Esophagus (tissue), 2 donors: ENCODE measurements around the gene VWA5B1. TPM values are rescaled to one million over a fixed set of nuclear protein-coding genes. Genes with fewer than 3 reads are reported as not detected.

Experiments
- H3K27ac ChIP-seq, 2 donors: one replicate each; pipeline ENCODE4 v1.5.1; 2013; ENCODE audit warnings: low read depth in 2 of 2, mild to moderate bottlenecking in 2 of 2, inconsistent platforms in 1 of 2, low read length in 1 of 2, moderate library complexity in 1 of 2
- H3K27me3 ChIP-seq, 2 donors: one replicate each; pipeline ENCODE4 v1.6.1; 2013; ENCODE audit warnings: low read length in 2 of 2, control low read depth in 1 of 2, mild to moderate bottlenecking in 1 of 2; ENCODE audit not compliant: insufficient read depth in 2 of 2, control insufficient read depth in 1 of 2
- H3K36me3 ChIP-seq, 2 donors: one replicate each; pipeline ENCODE4 v1.6.1; 2013; ENCODE audit warnings: low read length in 1 of 2; ENCODE audit not compliant: control insufficient read depth in 2 of 2, insufficient read depth in 2 of 2
- H3K4me1 ChIP-seq, 2 donors: one replicate each; pipeline ENCODE4 v1.6.1; 2013; ENCODE audit warnings: low read length in 1 of 2; ENCODE audit not compliant: control insufficient read depth in 2 of 2, insufficient read depth in 2 of 2
- H3K4me3 ChIP-seq, 2 donors: one replicate each; pipeline ENCODE4 v1.5.1; 2013; ENCODE audit warnings: low read length in 2 of 2, mild to moderate bottlenecking in 2 of 2, low read depth in 1 of 2, moderate library complexity in 1 of 2
- H3K9me3 ChIP-seq, 2 donors: one replicate each; pipeline ENCODE4 v1.6.1; 2013; ENCODE audit warnings: mild to moderate bottlenecking in 2 of 2, low read depth in 1 of 2, low read length in 1 of 2, moderate library complexity in 1 of 2; ENCODE audit not compliant: control insufficient read depth in 2 of 2, insufficient read depth in 1 of 2
- WGBS, 2 donors: extraction: QIAGEN DNeasy Blood & Tissue Kit; methylation state at CpG; one replicate each; pipeline ENCODE4 v1.1.7; 2013; 5-methylcytosine and 5-hydroxymethylcytosine counted together
- polyA plus RNA-seq, 2 donors: library from polyadenylated mRNA; stranded (reverse); fragments of 200-250 nt; gene quantifications; one replicate each; pipeline ENCODE4 v1.2.3, GENCODE V29; 2013
- donor health status: healthy with polysubstance abuse.
- donor health status: Bipolar disorder and iron deficiency.

Gene VWA5B1
- polyA plus RNA-seq, 2 donors: not detected

DNA sequence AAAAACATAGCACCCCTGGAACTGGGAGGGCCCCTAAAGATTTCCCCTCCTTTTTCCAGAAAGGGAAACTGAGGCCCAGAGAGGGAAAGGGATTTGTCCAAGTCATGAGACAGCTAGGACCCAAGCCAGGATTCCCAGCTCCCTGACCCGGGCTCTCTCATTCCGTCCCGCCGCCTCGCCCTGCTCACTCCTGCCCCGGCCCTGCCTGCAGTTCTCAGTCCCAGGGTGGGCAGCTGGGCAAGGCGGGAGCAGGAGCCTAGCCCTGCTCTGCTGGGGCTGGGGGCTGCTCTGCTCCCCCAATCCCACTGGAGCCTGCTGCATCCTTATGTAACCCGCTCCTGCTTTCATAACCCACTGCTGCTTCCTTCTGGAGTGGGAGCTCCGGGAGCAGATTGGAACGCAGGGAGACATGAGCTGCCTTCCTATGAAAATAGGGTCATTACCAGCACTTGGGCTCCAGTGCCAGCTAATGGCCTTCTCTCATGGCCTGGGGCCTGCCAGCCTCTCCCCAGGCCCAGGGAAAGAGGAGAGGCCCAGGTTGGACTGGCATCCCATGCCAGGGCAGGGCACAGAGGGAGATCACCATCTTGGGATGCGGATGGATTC is 110.8 kb downstream of the VWA5B1 start:
- Histone ChIP-seq H3K4me1 (no peaks in the 10 kb centered on the region), H3K27ac (no peak overlapping the region), H3K27me3 (no peaks in the 10 kb centered on the region), H3K36me3 (no peaks in the 10 kb centered on the region), H3K4me3 (no peak overlapping the region), H3K9me3 (no peaks in the 10 kb centered on the region)
- WGBS, 2 donors: 75 to 84% methylated on average over 11 of the region's 11 CpGs

DNA sequence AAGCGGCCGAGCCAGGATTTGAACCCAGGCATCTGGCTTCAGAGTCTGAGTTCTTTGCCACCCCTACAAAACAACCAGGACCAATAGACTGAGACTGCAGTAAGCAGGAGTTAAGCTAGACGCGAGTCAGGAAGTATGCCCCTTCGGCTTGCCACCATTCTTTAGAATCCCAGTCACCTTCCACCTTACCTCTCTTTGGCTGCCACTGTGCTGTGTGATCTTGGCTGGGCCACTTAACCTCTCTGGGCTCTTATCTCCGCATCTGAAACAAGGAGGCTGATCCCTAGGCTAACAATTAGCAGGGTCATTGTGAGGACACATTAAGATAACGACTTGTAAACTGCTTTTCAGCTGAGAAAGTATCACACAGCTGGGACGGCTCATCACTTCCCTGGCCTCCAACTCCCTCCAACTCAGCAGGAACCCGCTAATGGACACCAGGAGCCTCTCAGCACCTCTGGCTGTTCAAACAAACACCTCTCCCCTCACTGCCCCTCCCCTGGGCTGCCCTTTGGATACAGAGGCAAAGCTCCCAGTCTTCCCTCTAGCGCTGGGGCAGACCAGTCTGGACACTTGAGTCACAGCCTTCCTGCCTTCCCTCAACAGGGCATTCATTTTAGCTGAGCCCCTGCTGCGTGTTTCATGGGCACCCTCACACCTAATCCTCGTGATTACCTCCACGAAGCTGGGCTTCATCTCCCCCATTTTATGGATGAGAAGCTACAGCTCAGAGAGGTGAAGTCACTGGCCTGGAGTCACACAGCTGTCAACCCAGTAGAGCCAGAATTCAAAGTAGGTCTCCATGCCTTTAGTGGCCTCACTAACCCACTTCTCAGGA is 112.1 kb downstream of the VWA5B1 start:
- Histone ChIP-seq H3K9me3 (no peaks in the 10 kb centered on the region), H3K4me1 (no peaks in the 10 kb centered on the region), H3K27ac (no peak overlapping the region), H3K4me3 (no peak overlapping the region), H3K36me3 (no peaks in the 10 kb centered on the region), H3K27me3 (no peaks in the 10 kb centered on the region)
- WGBS, 2 donors: 42 to 44% methylated on average over 13 of the region's 13 CpGs

DNA sequence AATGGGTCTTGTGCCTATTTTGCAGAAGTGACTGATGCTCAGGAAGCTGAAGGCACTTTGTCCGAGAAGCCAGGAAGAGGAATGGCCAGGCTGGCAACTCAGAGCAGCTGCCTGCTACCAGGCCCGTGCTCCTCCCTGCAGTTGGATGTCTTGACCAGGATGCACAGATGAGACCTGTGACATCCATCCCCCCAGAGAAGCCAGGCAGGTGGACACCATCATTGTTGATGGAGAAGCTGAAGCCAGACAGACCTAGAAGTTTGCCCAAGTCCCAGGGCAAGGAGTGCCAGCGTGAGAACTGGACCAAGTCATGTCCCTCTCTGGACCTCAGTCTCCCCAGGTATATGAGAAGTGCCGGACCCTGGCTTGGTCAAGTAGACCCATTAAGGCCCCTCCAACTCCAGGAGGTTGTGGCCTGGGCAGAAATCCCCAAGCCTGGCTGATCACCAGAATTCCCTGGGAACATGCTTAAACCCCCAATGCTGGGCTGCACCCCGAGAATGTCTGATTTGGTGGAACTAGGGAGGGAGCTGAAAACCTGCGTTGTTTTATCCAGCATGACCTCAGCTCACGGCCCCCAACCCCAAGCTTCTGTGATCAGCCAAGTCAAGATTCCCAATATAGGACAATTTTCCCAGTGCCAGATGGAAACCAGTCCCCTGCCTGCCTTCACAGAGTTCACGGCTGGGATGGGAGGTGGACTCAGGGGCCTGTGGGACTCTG is 112.9 kb downstream of the VWA5B1 start:
- Histone ChIP-seq H3K4me1 (no peaks in the 10 kb centered on the region), H3K27ac (no peak overlapping the region), H3K9me3 (no peaks in the 10 kb centered on the region), H3K36me3 (no peaks in the 10 kb centered on the region), H3K4me3 (no peak overlapping the region), H3K27me3 (no peaks in the 10 kb centered on the region)
- WGBS, 2 donors: 65 to 73% methylated on average over 8 of the region's 8 CpGs

DNA sequence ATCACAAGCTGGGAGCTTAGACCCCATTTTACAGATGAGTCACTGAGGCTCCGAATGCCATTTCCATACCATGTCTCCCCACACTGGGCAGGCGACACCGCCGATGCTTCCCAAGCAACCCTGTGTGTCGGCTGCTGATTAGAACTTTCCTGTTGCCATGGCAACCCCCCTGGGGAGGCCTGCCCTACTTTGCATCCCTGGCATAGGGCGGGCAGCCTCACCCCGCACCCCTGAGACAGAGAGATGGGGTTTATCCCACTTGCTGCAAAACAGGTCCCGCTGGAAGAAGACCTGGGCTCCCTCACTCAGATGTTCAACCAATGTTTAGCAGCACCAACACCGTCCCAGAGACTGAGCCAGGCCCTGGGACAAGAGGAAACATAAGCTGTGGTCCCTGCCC is 113.8 kb downstream of the VWA5B1 start:
- H3K36me3 ChIP-seq: no peaks in the 10 kb centered on the region
- H3K27me3 ChIP-seq: no peaks in the 10 kb centered on the region
- no peak overlapping the region for H3K4me3 ChIP-seq
- H3K27ac ChIP-seq: no peak overlapping the region
- H3K9me3 ChIP-seq: no peaks in the 10 kb centered on the region
- H3K4me1 ChIP-seq: no peaks in the 10 kb centered on the region
- 44 to 45% methylated on average over 9 of the region's 9 CpGs for WGBS, 2 donors

Other genes starting within 250 kb of the VWA5B1 start
- gene PLA2G5, start 220.7 kb upstream of the VWA5B1 start, polyA plus RNA-seq: 1 to 10 TPM; 4.0 to 4.2 TPM
- under 1 TPM in 1 of 2 donors, not detected in 1; 0.02 TPM for gene PLA2G2D, start 171.3 kb upstream of the VWA5B1 start, polyA plus RNA-seq
- under 1 TPM; 0.01 to 0.02 TPM for gene PLA2G2F, start 151.6 kb upstream of the VWA5B1 start, polyA plus RNA-seq
- 1 to 10 TPM in 1 of 2 donors, under 1 TPM in 1; 0.35 to 1.2 TPM for gene UBXN10, start 104.8 kb upstream of the VWA5B1 start, polyA plus RNA-seq
- gene PLA2G2C, start 104.4 kb upstream of the VWA5B1 start, polyA plus RNA-seq: under 1 TPM; 0.07 to 0.14 TPM
- gene CAMK2N1, start 195.3 kb downstream of the VWA5B1 start, polyA plus RNA-seq: 10 to 100 TPM; 11.2 to 44.7 TPM
- gene MUL1, start 217.3 kb downstream of the VWA5B1 start, polyA plus RNA-seq: 10 to 100 TPM in 1 of 2 donors, 1 to 10 TPM in 1; 6.5 to 16.3 TPM